Measurements from ENCODE around the gene PSD4. TPM values are rescaled to one million over a fixed set of nuclear protein-coding genes. Genes with fewer than 3 reads are reported as not detected.

Gene PSD4
- total RNA-seq, 4 donors from 2014 or later, result 53.8 to 102 (median 88.0) TPM

- DNase-seq (ENCODE audit: low spot score in 2 of 2), result no peak
Observed at GRCh38 chr2:113148606-113149552, 24.9 kb upstream of the PSD4 start.

GRCh38 chr2:113149553-113150257 is 24.1 kb upstream of the PSD4 start:
- no peak overlapping the region for H3K4me3 ChIP-seq
- no peak overlapping the region for H3K27ac ChIP-seq
- no peaks in the 10 kb centered on the region for H3K9me3 ChIP-seq
- no peak for DNase-seq (ENCODE audit: low spot score in 2 of 2)
- WGBS, result 50% methylated on average over 1 of the region's 1 CpG
- no peaks in the 10 kb centered on the region for H3K27me3 ChIP-seq
- no peaks in the 10 kb centered on the region for H3K4me1 ChIP-seq
- H3K36me3 ChIP-seq, result no peaks in the 10 kb centered on the region
- TF ChIP-seq CTCF (IDR thresholded peaks at IDR 0.05), result no peak
- no peak for TF ChIP-seq POLR2AphosphoS5 (IDR thresholded peaks at IDR 0.05)
- no peak for TF ChIP-seq POLR2A (IDR thresholded peaks at IDR 0.05)
- no peak for TF ChIP-seq EP300 (IDR thresholded peaks at IDR 0.05)

More at GRCh38 chr2:113148606-113149552, 24.9 kb upstream of the PSD4 start:
- H3K36me3 ChIP-seq, result no peaks in the 10 kb centered on the region
- no peak overlapping the region for H3K27ac ChIP-seq
- WGBS, result 85% methylated on average over 7 of the region's 8 CpGs
- no peaks in the 10 kb centered on the region for H3K9me3 ChIP-seq
- no peaks in the 10 kb centered on the region for H3K4me1 ChIP-seq
- no peak overlapping the region for H3K4me3 ChIP-seq
- H3K27me3 ChIP-seq, result no peaks in the 10 kb centered on the region
- TF ChIP-seq EP300 (IDR thresholded peaks at IDR 0.05) (no peak), POLR2A (IDR thresholded peaks at IDR 0.05) (no peak), CTCF (IDR thresholded peaks at IDR 0.05) (no peak), POLR2AphosphoS5 (IDR thresholded peaks at IDR 0.05) (no peak)

GRCh38 chr2:113150258-113150601 is 23.5 kb upstream of the PSD4 start:
- Histone ChIP-seq H3K27me3 (no peaks in the 10 kb centered on the region), H3K27ac (no peak overlapping the region), H3K4me1 (no peaks in the 10 kb centered on the region), H3K36me3 (no peaks in the 10 kb centered on the region), H3K4me3 (no peak overlapping the region), H3K9me3 (no peaks in the 10 kb centered on the region)
- TF ChIP-seq CTCF (IDR thresholded peaks at IDR 0.05) (no peak), POLR2A (IDR thresholded peaks at IDR 0.05) (no peak), EP300 (IDR thresholded peaks at IDR 0.05) (no peak), POLR2AphosphoS5 (IDR thresholded peaks at IDR 0.05) (no peak)
- 91% methylated on average over 5 of the region's 5 CpGs for WGBS
- no peak for DNase-seq (ENCODE audit: low spot score in 2 of 2)

GRCh38 chr2:113155331-113155730 is 18.4 kb upstream of the PSD4 start:
- no peaks in the 10 kb centered on the region for H3K9me3 ChIP-seq
- peaks cover 10% of the 10 kb centered on the region for H3K27me3 ChIP-seq
- DNase-seq (ENCODE audit: low spot score in 2 of 2), result no peak
- TF ChIP-seq CTCF (IDR thresholded peaks at IDR 0.05) (no peak), POLR2AphosphoS5 (IDR thresholded peaks at IDR 0.05) (no peak), POLR2A (IDR thresholded peaks at IDR 0.05) (no peak), EP300 (IDR thresholded peaks at IDR 0.05) (no peak)
- peaks cover 24% of the 10 kb centered on the region for H3K4me1 ChIP-seq
- H3K4me3 ChIP-seq, result no peak overlapping the region
- no peak overlapping the region for H3K27ac ChIP-seq
- 97% methylated on average over 5 of the region's 5 CpGs for WGBS
- H3K36me3 ChIP-seq, result no peaks in the 10 kb centered on the region
